ENCODE data around the gene KCMF1. TPM values are rescaled to one million over a fixed set of nuclear protein-coding genes. Genes with fewer than 3 reads are reported as not detected.
A peak's percentile ranks its signal among the peaks of the same experiment; 100 is the strongest.

Gene KCMF1
- polyA plus RNA-seq (2013, experiment 1 of 2) = 33.7 TPM
- 36.1 TPM for polyA plus RNA-seq (2013, experiment 2 of 2)

DNA sequence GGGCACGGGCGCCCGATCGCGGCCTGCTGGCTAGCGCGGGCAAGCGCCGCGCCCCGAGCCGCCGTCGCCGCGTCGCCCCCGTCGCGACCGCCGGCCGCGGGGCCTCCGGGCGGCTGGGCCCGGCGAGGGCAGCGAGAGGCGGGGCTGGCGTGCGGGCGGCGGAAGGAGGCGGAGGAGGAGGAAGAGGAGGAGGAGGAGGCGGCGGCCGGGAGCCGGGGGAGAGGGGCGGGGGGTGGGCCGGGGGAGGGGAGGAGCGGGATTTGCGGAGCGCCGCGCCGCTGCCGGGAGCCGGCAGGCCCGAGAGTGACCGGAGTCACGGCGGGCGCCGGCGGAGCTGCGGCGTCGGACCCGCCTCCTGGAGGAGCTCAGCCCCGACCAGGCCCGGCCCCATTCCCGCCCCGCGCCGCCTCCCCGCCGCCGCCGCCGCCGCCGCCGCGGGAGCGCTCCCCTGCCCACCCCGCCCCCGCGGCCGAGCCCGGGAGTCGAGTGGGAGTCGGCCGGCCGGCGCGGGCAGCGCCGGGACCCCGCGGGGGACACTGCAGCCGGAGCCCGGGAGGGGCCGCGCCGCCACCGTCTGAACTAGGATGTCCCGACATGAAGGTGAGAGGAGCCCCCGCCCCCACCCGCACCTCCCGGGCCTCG is at the start of gene KCMF1:
Gene KCMF1 (plus strand): TSS at position 294 of the 642 bp plus-strand sequence. CDS start 291 bp downstream, at position 585.
- peaks cover 6% of the 10 kb centered on the region for H3K79me1 ChIP-seq (replicated peaks; ENCODE audit: low read length, poor library complexity, severe bottlenecking)

DNA sequence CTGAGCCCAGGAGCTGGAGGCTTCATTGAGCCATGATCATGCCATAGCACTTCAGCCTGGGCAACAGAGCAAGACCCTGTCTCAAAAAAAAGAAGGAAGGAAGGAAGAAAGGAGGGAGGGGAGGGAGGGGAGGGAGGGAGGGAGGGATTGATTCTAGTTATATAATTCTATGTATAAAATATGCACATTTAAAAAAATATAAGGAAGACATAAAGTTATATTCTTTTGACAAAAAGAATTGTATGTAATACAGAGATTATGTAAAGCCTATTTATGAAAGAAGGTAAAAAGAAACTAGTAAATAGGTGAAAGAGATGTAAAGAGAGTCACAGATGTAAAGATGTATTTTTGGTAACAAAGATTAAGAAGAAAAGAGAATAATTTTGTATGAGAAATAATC is 48.0 kb upstream of the KCMF1 start:
- no peak overlapping the region for H3K23ac ChIP-seq (ENCODE audit: low read length in 2 of 2)
- H3K79me1 ChIP-seq (replicated peaks; ENCODE audit: low read length, poor library complexity, severe bottlenecking) = no peaks in the 10 kb centered on the region
- no peaks in the 10 kb centered on the region for H3K36me3 ChIP-seq (ENCODE audit: control insufficient read depth in 1 of 2, insufficient read depth in 2 of 2, low read depth in 1 of 2, low read length in 2 of 2)
- H3K18ac ChIP-seq (ENCODE audit: low read depth in 1 of 2, low read length in 2 of 2) = no peak overlapping the region
- H2BK120ac ChIP-seq (ENCODE audit: low read depth, low read length) = no peak overlapping the region
- no peak overlapping the region for H4K8ac ChIP-seq (ENCODE audit: low read length)
- no peak overlapping the region for H3K4me2 ChIP-seq (ENCODE audit: low read length, poor library complexity, severe bottlenecking)
- no peak overlapping the region for H4K91ac ChIP-seq (ENCODE audit: low read length)
- no peak overlapping the region for H2BK5ac ChIP-seq (ENCODE audit: low read depth, low read length, poor library complexity, severe bottlenecking)
- no peak for DNase-seq
- H2AFZ ChIP-seq (ENCODE audit: low read depth, low read length) = no peak overlapping the region
- H3K9ac ChIP-seq (ENCODE audit: low read length) = no peak overlapping the region
- no peaks in the 10 kb centered on the region for H3K27me3 ChIP-seq (ENCODE audit: control insufficient read depth in 1 of 2, insufficient read depth in 1 of 2, low read length in 2 of 2)
- no peak overlapping the region for H3K4ac ChIP-seq (ENCODE audit: low read depth in 1 of 2, low read length in 2 of 2)
- no peak overlapping the region for H2BK12ac ChIP-seq (ENCODE audit: low read length in 2 of 2)
- H3K9me3 ChIP-seq (ENCODE audit: control insufficient read depth, low read length) = no peaks in the 10 kb centered on the region
- H2AK5ac ChIP-seq (ENCODE audit: low read length, severe bottlenecking) = no peak overlapping the region
- no peak overlapping the region for H3K14ac ChIP-seq (ENCODE audit: low read length in 2 of 2)
- H3K4me3 ChIP-seq (ENCODE audit: insufficient read depth in 1 of 2, low read depth in 1 of 2, low read length in 2 of 2) = no peak overlapping the region
- no peak overlapping the region for H3K27ac ChIP-seq (ENCODE audit: low read length, poor library complexity, severe bottlenecking)
- H2BK15ac ChIP-seq (ENCODE audit: low read depth, poor library complexity, severe bottlenecking) = no peak overlapping the region
- peaks cover 14% of the 10 kb centered on the region for H3K4me1 ChIP-seq (ENCODE audit: control insufficient read depth, insufficient read depth, low read depth, low read length)

More for the DNA sequence above, at the start of gene KCMF1:
- Histone ChIP-seq H2BK5ac (ENCODE audit: low read depth, low read length, poor library complexity, severe bottlenecking) (peak within 1 kb of the TSS; percentile 90), H4K91ac (ENCODE audit: low read length) (peak within 1 kb of the TSS; percentile 83), H3K4ac (ENCODE audit: low read depth in 1 of 2, low read length in 2 of 2) (peak within 1 kb of the TSS; percentile 87 to 94), H2BK120ac (ENCODE audit: low read depth, low read length) (peak within 1 kb of the TSS; percentile 98), H3K4me2 (ENCODE audit: low read length, poor library complexity, severe bottlenecking) (peak within 1 kb of the TSS; percentile 79), H2BK12ac (ENCODE audit: low read length in 2 of 2) (peak within 1 kb of the TSS in 1 of 2 experiments; percentile 89), H3K4me1 (ENCODE audit: control insufficient read depth, insufficient read depth, low read depth, low read length) (peaks cover 1% of the 10 kb centered on the region), H2BK15ac (ENCODE audit: low read depth, poor library complexity, severe bottlenecking) (peak within 1 kb of the TSS; percentile 67), H3K9me3 (ENCODE audit: control insufficient read depth, low read length) (no peaks in the 10 kb centered on the region), H3K4me3 (ENCODE audit: insufficient read depth in 1 of 2, low read depth in 1 of 2, low read length in 2 of 2) (peak within 1 kb of the TSS; percentile 83 to 89), H2AK5ac (ENCODE audit: low read length, severe bottlenecking) (no peak within 1 kb of the TSS), H3K27me3 (ENCODE audit: control insufficient read depth in 1 of 2, insufficient read depth in 1 of 2, low read length in 2 of 2) (no peaks in the 10 kb centered on the region), H3K23ac (ENCODE audit: low read length in 2 of 2) (peak within 1 kb of the TSS in 1 of 2 experiments; percentile 75), H4K8ac (ENCODE audit: low read length) (peak within 1 kb of the TSS; percentile 85), H3K36me3 (ENCODE audit: control insufficient read depth in 1 of 2, insufficient read depth in 2 of 2, low read depth in 1 of 2, low read length in 2 of 2) (peaks cover 3 to 7% of the 10 kb centered on the region in 2 experiments), H3K9ac (ENCODE audit: low read length) (peak within 1 kb of the TSS; percentile 98), H3K27ac (ENCODE audit: low read length, poor library complexity, severe bottlenecking) (peak within 1 kb of the TSS; percentile 92), H3K14ac (ENCODE audit: low read length in 2 of 2) (peak within 1 kb of the TSS; percentile 18 to 86), H2AFZ (ENCODE audit: low read depth, low read length) (no peak within 1 kb of the TSS), H3K18ac (ENCODE audit: low read depth in 1 of 2, low read length in 2 of 2) (peak within 1 kb of the TSS; percentile 73 to 89)
- WGBS = 0% methylated on average over 4 of the region's 102 CpGs
- peak; percentile 72 for DNase-seq

- DNase-seq = no peak
- no peak overlapping the region for H2BK120ac ChIP-seq (ENCODE audit: low read depth, low read length)
- no peak overlapping the region for H3K4ac ChIP-seq (ENCODE audit: low read depth in 1 of 2, low read length in 2 of 2)
- H3K4me2 ChIP-seq (ENCODE audit: low read length, poor library complexity, severe bottlenecking) = no peak overlapping the region
- no peaks in the 10 kb centered on the region for H3K27me3 ChIP-seq (ENCODE audit: control insufficient read depth in 1 of 2, insufficient read depth in 1 of 2, low read length in 2 of 2)
- no peaks in the 10 kb centered on the region for H3K36me3 ChIP-seq (ENCODE audit: control insufficient read depth in 1 of 2, insufficient read depth in 2 of 2, low read depth in 1 of 2, low read length in 2 of 2)
- H2BK5ac ChIP-seq (ENCODE audit: low read depth, low read length, poor library complexity, severe bottlenecking) = no peak overlapping the region
- H3K4me1 ChIP-seq (ENCODE audit: control insufficient read depth, insufficient read depth, low read depth, low read length) = peaks cover 12% of the 10 kb centered on the region
- no peak overlapping the region for H4K8ac ChIP-seq (ENCODE audit: low read length)
- H3K23ac ChIP-seq (ENCODE audit: low read length in 2 of 2) = no peak overlapping the region
- H4K91ac ChIP-seq (ENCODE audit: low read length) = no peak overlapping the region
- peak overlapping the region; percentile 58 for H3K9ac ChIP-seq (ENCODE audit: low read length)
- peak overlapping the region; percentile 7 for H2AK5ac ChIP-seq (ENCODE audit: low read length, severe bottlenecking)
- H3K9me3 ChIP-seq (ENCODE audit: control insufficient read depth, low read length) = no peaks in the 10 kb centered on the region
- H3K14ac ChIP-seq (ENCODE audit: low read length in 2 of 2) = no peak overlapping the region
- H3K4me3 ChIP-seq (ENCODE audit: insufficient read depth in 1 of 2, low read depth in 1 of 2, low read length in 2 of 2) = peak overlapping the region in 1 of 2 experiments; percentile 65
- H3K27ac ChIP-seq (ENCODE audit: low read length, poor library complexity, severe bottlenecking) = no peak overlapping the region
- no peak overlapping the region for H3K18ac ChIP-seq (ENCODE audit: low read depth in 1 of 2, low read length in 2 of 2)
- H2BK15ac ChIP-seq (ENCODE audit: low read depth, poor library complexity, severe bottlenecking) = no peak overlapping the region
- H2BK12ac ChIP-seq (ENCODE audit: low read length in 2 of 2) = no peak overlapping the region
- H3K79me1 ChIP-seq (replicated peaks; ENCODE audit: low read length, poor library complexity, severe bottlenecking) = no peaks in the 10 kb centered on the region
- H2AFZ ChIP-seq (ENCODE audit: low read depth, low read length) = no peak overlapping the region
- 78% methylated on average over 8 of the region's 9 CpGs for WGBS
These were observed 46.5 kb upstream of the KCMF1 start for GRCh38 chr2:84924173-84925106.

DNA sequence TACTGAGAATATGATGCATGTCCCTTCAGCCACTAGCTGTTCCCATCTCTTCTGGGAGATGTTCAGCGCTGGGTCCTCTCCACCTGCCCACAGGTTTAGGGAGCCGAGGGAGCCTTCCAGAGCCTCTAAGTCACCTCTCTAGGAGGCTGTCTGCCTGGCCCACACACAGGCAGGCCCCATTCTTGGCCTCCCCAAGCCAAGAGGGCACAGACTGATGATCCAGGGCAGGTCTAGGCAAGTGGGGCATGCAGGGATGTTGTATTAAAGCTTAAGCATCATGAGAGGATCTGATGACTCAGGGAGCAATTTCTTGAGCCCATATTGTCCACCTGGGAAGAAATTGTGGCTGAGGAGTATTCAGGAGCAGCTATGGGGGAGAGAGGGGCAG is 45.6 kb upstream of the KCMF1 start:
- Histone ChIP-seq H2BK12ac (ENCODE audit: low read length in 2 of 2) (peak overlapping the region in 1 of 2 experiments; percentile 96), H3K4me3 (ENCODE audit: insufficient read depth in 1 of 2, low read depth in 1 of 2, low read length in 2 of 2) (peak overlapping the region in 1 of 2 experiments; percentile 84)

More for the DNA sequence above, 45.6 kb upstream of the KCMF1 start:
- H3K23ac ChIP-seq (ENCODE audit: low read length in 2 of 2) = no peak overlapping the region
- H2AFZ ChIP-seq (ENCODE audit: low read depth, low read length) = peak overlapping the region; percentile 18
- no peaks in the 10 kb centered on the region for H3K36me3 ChIP-seq (ENCODE audit: control insufficient read depth in 1 of 2, insufficient read depth in 2 of 2, low read depth in 1 of 2, low read length in 2 of 2)
- no peak overlapping the region for H2BK120ac ChIP-seq (ENCODE audit: low read depth, low read length)
- DNase-seq = no peak
- no peak overlapping the region for H2AK5ac ChIP-seq (ENCODE audit: low read length, severe bottlenecking)
- H3K4me2 ChIP-seq (ENCODE audit: low read length, poor library complexity, severe bottlenecking) = no peak overlapping the region
- H3K4me1 ChIP-seq (ENCODE audit: control insufficient read depth, insufficient read depth, low read depth, low read length) = peaks cover 11% of the 10 kb centered on the region
- WGBS = 95% methylated on average over 2 of the region's 2 CpGs
- H3K79me1 ChIP-seq (replicated peaks; ENCODE audit: low read length, poor library complexity, severe bottlenecking) = no peaks in the 10 kb centered on the region
- no peak overlapping the region for H2BK5ac ChIP-seq (ENCODE audit: low read depth, low read length, poor library complexity, severe bottlenecking)
- peak overlapping the region in 1 of 2 experiments; percentile 67 for H3K4ac ChIP-seq (ENCODE audit: low read depth in 1 of 2, low read length in 2 of 2)
- H3K14ac ChIP-seq (ENCODE audit: low read length in 2 of 2) = peak overlapping the region in 1 of 2 experiments; percentile 8
- no peak overlapping the region for H4K8ac ChIP-seq (ENCODE audit: low read length)
- no peaks in the 10 kb centered on the region for H3K27me3 ChIP-seq (ENCODE audit: control insufficient read depth in 1 of 2, insufficient read depth in 1 of 2, low read length in 2 of 2)
- H2BK15ac ChIP-seq (ENCODE audit: low read depth, poor library complexity, severe bottlenecking) = no peak overlapping the region
- no peak overlapping the region for H3K9ac ChIP-seq (ENCODE audit: low read length)
- H3K9me3 ChIP-seq (ENCODE audit: control insufficient read depth, low read length) = no peaks in the 10 kb centered on the region
- H3K18ac ChIP-seq (ENCODE audit: low read depth in 1 of 2, low read length in 2 of 2) = peak overlapping the region in 1 of 2 experiments; percentile 66
- H4K91ac ChIP-seq (ENCODE audit: low read length) = no peak overlapping the region
- H3K27ac ChIP-seq (ENCODE audit: low read length, poor library complexity, severe bottlenecking) = no peak overlapping the region

Measured in mesenchymal stem cell (in vitro differentiated cells and primary cell).